ENCODE data around the gene SCAF4.

DNA sequence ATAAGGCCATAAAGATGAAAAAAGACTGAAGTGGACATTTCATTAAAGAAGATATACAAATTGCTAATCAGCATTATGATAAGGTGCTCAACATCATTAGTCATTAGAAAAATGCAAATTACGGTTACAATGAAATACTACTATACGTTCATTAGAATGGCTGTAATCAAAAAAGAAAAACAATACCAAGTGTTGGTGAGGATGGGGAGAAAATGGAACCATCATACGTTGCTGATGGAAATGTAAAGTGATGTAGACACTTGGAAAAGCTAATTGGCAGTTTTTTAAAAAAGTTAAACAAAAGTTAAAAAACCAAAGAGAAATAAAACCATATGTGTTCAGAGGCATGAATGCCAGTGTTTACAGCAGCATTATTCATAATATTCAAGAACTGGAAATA is 81.0 kb downstream of the SCAF4 start:
- TF ChIP-seq, protein P1, sequence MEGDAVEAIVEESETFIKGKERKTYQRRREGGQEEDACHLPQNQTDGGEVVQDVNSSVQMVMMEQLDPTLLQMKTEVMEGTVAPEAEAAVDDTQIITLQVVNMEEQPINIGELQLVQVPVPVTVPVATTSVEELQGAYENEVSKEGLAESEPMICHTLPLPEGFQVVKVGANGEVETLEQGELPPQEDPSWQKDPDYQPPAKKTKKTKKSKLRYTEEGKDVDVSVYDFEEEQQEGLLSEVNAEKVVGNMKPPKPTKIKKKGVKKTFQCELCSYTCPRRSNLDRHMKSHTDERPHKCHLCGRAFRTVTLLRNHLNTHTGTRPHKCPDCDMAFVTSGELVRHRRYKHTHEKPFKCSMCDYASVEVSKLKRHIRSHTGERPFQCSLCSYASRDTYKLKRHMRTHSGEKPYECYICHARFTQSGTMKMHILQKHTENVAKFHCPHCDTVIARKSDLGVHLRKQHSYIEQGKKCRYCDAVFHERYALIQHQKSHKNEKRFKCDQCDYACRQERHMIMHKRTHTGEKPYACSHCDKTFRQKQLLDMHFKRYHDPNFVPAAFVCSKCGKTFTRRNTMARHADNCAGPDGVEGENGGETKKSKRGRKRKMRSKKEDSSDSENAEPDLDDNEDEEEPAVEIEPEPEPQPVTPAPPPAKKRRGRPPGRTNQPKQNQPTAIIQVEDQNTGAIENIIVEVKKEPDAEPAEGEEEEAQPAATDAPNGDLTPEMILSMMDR (IDR thresholded peaks at IDR 0.05), result no peak
- no peak for TF ChIP-seq POLR2A (IDR thresholded peaks at IDR 0.05)

Measured in prostate gland (tissue), 2 donors.